GM19193 (cell line): Measurements from ENCODE around the gene DHFR.

Source experiments
- POLR2A ChIP-seq: IDR thresholded peaks from 4 replicates; pipeline ENCODE4 v1.6.1; 2011; ENCODE audit not compliant: insufficient read depth, insufficient read length; ENCODE audit errors: extremely low read depth

DHFR gene

DNA sequence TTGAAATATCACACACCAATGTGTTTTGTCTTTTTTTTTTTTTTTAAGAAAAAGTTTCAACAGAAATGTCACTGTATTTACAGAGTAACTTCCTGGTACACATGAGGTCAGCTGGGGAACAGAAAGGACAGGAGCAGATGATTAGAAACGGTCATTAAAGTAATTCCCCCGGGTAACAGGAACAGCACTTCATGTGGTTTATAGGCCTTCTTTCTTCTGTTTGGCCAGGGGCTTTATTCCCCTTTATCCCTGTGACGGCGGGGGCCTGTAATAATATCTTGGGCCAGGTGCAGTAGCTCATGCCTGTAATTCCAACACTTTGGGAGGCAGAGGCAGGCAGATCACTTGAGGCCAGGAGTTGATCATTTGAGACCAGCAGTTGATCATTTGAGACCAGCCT is 30.8 kb downstream of the DHFR start:
- TF ChIP-seq POLR2A, result no peak

DNA sequence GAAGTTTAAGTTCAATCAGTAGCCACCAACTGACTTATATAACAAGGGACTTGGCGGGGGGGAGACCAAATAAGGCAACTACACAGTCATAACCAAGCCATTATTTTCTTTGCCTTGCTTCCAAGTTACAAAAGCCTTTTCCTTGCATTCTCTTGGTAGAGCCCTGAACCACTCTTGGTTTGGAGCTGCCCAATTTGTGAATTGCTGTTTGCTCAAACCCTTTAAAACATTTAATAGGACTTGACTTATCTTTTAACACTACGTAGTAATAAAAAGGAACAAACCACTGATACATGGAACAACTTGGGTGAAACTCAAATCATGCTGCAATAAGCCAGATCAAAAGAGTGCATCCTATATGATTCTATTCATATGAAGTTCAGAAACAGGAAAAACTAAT is 32.0 kb downstream of the DHFR start:
- no peak for TF ChIP-seq POLR2A

- TF ChIP-seq POLR2A, result no peak
These were observed 34.6 kb downstream of the DHFR start for GRCh38 chr5:80620211-80620610.

GRCh38 chr5:80619086-80619485 is 35.7 kb downstream of the DHFR start:
- no peak for TF ChIP-seq POLR2A

DNA sequence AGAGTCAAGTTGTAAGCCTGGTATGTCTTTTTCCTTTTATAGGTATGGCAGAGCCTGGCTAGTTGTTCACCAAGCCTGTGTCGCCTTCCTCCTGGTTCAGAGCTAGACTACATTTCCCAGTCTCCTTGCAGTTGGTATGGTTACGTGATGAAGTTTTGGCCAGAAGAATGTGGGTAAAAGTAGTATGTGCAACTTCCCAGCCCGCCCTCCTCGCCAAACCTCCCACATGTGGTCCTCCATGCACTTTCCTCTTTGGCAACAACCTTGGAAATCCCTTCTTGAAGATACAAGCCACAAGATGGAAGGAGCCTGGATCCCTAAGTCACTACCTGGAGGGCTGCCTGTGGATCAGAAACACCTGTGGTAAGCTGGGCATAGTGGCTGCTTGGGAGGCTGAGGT is 36.3 kb downstream of the DHFR start:
- TF ChIP-seq POLR2A, result no peak

- no peak for TF ChIP-seq POLR2A
These were observed 39.4 kb downstream of the DHFR start for GRCh38 chr5:80615266-80615914.

DNA sequence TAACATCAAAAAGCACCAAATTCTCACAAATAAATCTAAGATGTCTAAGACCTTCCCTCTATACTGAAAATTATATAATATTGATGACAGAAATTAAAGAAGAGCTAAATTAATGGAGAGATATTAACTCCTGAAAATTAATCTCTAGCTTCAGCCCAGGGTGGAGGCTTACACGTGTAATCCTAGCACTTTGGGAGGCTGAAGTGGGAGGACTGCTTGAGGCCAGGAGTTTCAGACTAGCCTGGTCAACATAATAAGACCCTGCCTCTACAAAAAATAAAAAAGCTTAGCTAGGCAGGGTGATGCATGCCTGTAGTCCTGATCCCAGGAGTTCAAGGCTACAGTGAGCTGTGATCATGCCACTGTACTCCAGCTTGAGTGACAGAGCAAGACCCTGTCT is 45.1 kb downstream of the DHFR start:
- TF ChIP-seq POLR2A, result no peak

- TF ChIP-seq POLR2A, result no peak
These were observed 46.1 kb downstream of the DHFR start for GRCh38 chr5:80608731-80609130.

- TF ChIP-seq POLR2A, result no peak
These were observed 47.0 kb downstream of the DHFR start for GRCh38 chr5:80607832-80608231.

DNA sequence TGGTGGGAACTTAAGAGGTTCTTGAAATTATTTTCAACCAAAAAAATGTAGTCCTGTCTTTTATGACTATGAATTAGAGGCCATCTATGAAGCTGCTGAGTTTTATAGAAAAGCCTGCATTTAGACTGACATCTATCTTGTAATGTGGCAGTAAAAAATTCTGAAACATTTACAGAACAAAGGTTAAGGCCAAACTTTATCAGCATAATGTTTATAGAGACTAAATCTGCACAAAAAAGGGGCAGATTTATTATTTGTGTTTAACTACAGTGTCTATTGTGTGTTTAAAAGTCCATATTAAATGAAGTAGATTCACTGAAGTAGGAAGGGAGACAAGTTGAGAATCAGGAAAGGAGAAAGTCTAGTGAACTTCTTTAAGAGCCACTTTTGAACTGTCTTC is 47.4 kb downstream of the DHFR start:
- no peak for TF ChIP-seq POLR2A

DNA sequence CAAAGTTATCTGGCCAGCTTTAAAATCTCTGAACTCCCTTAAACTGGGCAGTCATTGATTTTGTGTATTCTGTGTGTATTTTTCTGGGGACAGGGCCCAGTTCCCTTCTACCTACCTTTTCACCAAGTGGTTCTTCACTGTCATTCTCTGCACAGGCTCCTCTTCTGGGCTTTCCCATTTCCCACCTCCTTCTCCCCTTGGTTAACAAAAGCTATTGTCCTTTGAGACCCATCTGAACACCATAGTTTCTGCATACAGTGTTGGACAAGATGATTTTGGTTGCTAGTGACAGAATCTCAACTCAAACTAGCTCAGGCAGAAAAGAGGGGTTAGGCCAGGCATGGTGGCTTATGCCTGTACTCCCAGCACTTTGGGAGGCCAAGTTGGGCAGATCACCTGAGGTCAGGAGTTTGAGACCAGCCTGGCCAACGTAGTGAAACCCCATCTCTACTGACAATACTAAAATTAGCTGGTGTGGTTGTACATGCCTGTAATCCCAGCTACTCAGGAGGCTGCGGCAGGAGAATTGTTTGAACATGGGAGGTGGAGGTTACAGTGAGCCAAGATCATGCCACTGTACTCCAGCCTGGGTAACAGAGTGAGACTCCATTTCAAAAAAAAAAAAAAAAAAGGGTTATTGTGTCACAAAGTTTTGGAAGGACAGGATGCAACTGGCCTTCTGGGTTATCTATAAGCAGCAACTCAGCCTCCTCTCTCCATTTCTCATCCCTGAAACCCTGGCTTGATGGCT is 53.7 kb downstream of the DHFR start:
- TF ChIP-seq POLR2A, result no peak

DNA sequence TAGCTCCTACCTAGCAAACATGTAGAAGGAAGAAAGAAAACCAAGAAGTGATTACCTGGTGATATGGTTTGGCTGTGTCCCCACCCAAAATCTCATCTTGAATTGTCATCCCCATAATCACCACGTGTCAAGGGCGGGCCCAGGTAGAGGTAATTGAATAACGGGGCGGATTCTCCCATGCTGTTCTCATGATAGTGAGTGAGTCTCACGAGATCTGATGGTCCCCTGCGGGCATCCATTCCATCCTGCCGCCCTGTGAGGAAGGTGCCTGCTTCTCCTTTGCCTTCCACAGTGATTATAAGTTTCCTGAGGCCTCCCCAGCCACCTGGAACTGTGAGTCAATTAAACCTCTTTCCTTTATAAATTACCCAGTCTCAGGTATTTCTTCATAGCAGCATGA is 57.3 kb downstream of the DHFR start:
- TF ChIP-seq POLR2A, result no peak

- no peak for TF ChIP-seq POLR2A
These were observed 60.0 kb downstream of the DHFR start for GRCh38 chr5:80594810-80595209.

DNA sequence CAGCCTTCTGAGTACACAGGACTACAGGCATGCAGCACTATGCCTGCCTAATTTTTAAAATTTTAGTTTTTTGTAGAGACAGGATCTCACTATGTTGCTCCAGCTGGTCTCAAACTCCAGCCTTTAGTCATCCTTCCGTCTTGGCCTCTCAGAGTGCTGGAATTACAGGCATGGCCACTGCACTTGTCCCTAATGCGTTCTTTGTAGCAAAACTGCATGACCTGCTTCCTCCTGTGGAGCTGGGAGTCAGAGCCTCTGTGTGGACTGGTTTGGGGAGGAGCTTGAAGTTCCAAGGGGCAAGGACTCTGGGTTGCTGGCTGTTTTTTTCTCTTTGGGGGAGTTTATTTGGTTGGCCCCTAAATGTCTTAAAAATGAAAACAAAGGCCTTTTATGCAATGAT is 62.0 kb downstream of the DHFR start:
- no peak for TF ChIP-seq POLR2A

- TF ChIP-seq POLR2A, result no peak
These were observed 62.7 kb downstream of the DHFR start for GRCh38 chr5:80592105-80592504.

- no peak for TF ChIP-seq POLR2A
These were observed 63.4 kb downstream of the DHFR start for GRCh38 chr5:80591352-80591751.

DNA sequence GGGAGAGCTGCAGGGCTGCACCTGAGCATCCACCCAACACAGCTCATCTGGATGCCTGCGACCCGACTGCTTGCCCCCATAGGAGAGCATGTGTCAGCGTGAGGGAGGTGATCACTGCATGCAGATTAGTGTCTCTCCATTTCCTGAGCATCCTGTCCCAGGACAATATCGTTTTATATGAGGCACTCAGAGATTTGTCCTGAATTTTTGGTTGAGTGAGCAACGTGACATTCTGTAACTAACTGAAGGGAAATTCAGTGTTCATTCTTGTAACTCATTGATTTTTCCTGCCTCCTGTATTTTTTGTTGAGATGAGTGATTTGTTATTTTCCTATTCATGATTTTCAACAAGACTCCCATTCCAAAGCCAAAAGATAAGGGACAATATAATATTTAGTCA is 64.0 kb downstream of the DHFR start:
- TF ChIP-seq POLR2A, result no peak

- TF ChIP-seq POLR2A, result no peak
These were observed 65.8 kb downstream of the DHFR start for GRCh38 chr5:80588858-80589540.
